MCF 10A (cell line): ENCODE results near the gene JAKMIP2. TPM values are rescaled to one million over a fixed set of nuclear protein-coding genes. Genes with fewer than 3 reads are reported as not detected.
"Not testable (repeated sequence)": the region's sequence is repeated elsewhere in the genome, so short reads cannot be mapped to it uniquely, and the experiment has no call there.

Experiments
- BruUV-seq: library from RNA; stranded (reverse); fragments of 400-500 nt; replicated peaks from 2 replicates; lab custom pipeline; 2021; lab: Mats Ljungman, UMichigan
- CTCF ChIA-PET: fragments of 300-600 bp; sonication (Branson Sonifier 250); formaldehyde crosslinking; extraction: SDS; loops from one replicate; lab custom pipeline; 2021; ENCODE audit warnings: antibody characterized with exemption, inconsistent platforms; lab: Yijun Ruan, JAX
- POLR2A ChIA-PET: fragments of 300-600, 350-650 bp; sonication (Branson Sonifier 250); formaldehyde crosslinking; extraction: SDS; loops from one replicate; lab custom pipeline; 2020; ENCODE audit warnings: antibody characterized with exemption, inconsistent platforms; lab: Yijun Ruan, JAX
- DNase-seq: peaks from one replicate; pipeline ENCODE4 v3.0.0-alpha.2; 2018; ENCODE audit not compliant: unreplicated experiment
- H3K27ac Mint-ChIP-seq: one replicate; pipeline ENCODE4 v1.8.0; 2022; ENCODE audit warnings: mild to moderate bottlenecking, low read depth, mixed read lengths; ENCODE audit not compliant: unreplicated experiment
- H3K27me3 Mint-ChIP-seq: one replicate; pipeline ENCODE4 v1.8.0; 2022; ENCODE audit warnings: mixed read lengths; ENCODE audit not compliant: insufficient read depth, unreplicated experiment
- H3K36me3 Mint-ChIP-seq: one replicate; pipeline ENCODE4 v1.8.0; 2022; ENCODE audit warnings: mild to moderate bottlenecking, moderate library complexity, mixed read lengths; ENCODE audit not compliant: insufficient read depth, unreplicated experiment
- H3K4me1 Mint-ChIP-seq: one replicate; pipeline ENCODE4 v1.8.0; 2022; ENCODE audit warnings: mixed read lengths; ENCODE audit not compliant: insufficient read depth, unreplicated experiment
- H3K4me3 Mint-ChIP-seq: one replicate; pipeline ENCODE4 v1.8.0; 2022; ENCODE audit warnings: mild to moderate bottlenecking, moderate library complexity, mixed read lengths; ENCODE audit not compliant: unreplicated experiment
- H3K9me3 Mint-ChIP-seq: one replicate; pipeline ENCODE4 v1.8.0; 2022; ENCODE audit warnings: mixed read lengths; ENCODE audit not compliant: unreplicated experiment
- CTCF ChIP-seq: fragments of 200-600 bp; IDR thresholded peaks from one replicate; pipeline ENCODE4 v1.8.0; 2022; ENCODE audit warnings: antibody characterized with exemption, mild to moderate bottlenecking; ENCODE audit not compliant: unreplicated experiment
- intact Hi-C: fragments of 100-400 bp; cut with micrococcal nuclease; formaldehyde crosslinking; loops from 2 replicates; pipeline ENCODE4 v1.14.1; 2022
- total RNA-seq: library from RNA; stranded (reverse); gene quantifications from 2 replicates; pipeline ENCODE4 v1.2.3, GENCODE V29; 2022

The JAKMIP2 gene
- total RNA-seq, 1 experiment from 2014 or later, result not detected

- TF ChIP-seq CTCF, result no peak
- intact Hi-C loops, result no loop called here
- BruUV-seq, result no TSS peak
Observed at GRCh38 chr5:147727200-147727599, 55.3 kb downstream of the JAKMIP2 start.

GRCh38 chr5:147721191-147721960 lies 61.2 kb downstream of the JAKMIP2 start:
- H3K4me3 Mint-ChIP-seq, H3K9me3 Mint-ChIP-seq, BruUV-seq, POLR2A ChIA-PET, DNase-seq, H3K27ac Mint-ChIP-seq, H3K36me3 Mint-ChIP-seq, intact Hi-C loops, H3K4me1 Mint-ChIP-seq: not testable (repeated sequence)
- peaks cover 14% of the 10 kb centered on the region for H3K27me3 Mint-ChIP-seq
- CTCF ChIA-PET, result interaction anchor here (0.6 kb wide), 1 partner anchor 51 kb away, joined by 3 read pairs; no protein-coding TSS in a partner anchor

More at GRCh38 chr5:147727200-147727599, 55.3 kb downstream of the JAKMIP2 start:
- Mint-ChIP-seq H3K36me3 (no peaks in the 10 kb centered on the region), H3K27ac (no peak overlapping the region), H3K27me3 (peaks cover 26% of the 10 kb centered on the region), H3K9me3 (no peaks in the 10 kb centered on the region), H3K4me1 (no peaks in the 10 kb centered on the region), H3K4me3 (no peak overlapping the region)
- POLR2A ChIA-PET, result interaction anchor here (0.7 kb wide), 1 partner anchor 563 kb away, joined by 3 read pairs; no protein-coding TSS in a partner anchor
- CTCF ChIA-PET, result interaction anchor here (1.3 kb wide), 1 partner anchor 100 kb away, joined by 3 read pairs; no protein-coding TSS in a partner anchor
- DNase-seq, result no peak

- CTCF ChIA-PET, result no interaction called here
Observed at GRCh38 chr5:147713550-147714295, 68.8 kb downstream of the JAKMIP2 start.

GRCh38 chr5:147712598-147712997 lies 69.9 kb downstream of the JAKMIP2 start:
- Mint-ChIP-seq H3K27me3 (peaks cover 32% of the 10 kb centered on the region), H3K4me1 (no peaks in the 10 kb centered on the region), H3K36me3 (no peaks in the 10 kb centered on the region), H3K4me3 (no peak overlapping the region), H3K27ac (no peak overlapping the region), H3K9me3 (no peaks in the 10 kb centered on the region)
- intact Hi-C loops, result no loop called here
- DNase-seq, result no peak
- POLR2A ChIA-PET, result no interaction called here
- no peak for TF ChIP-seq CTCF
- BruUV-seq, result no TSS peak
- CTCF ChIA-PET, result no interaction called here

More at GRCh38 chr5:147713550-147714295, 68.8 kb downstream of the JAKMIP2 start:
- intact Hi-C loops, result no loop called here
- no peaks in the 10 kb centered on the region for H3K9me3 Mint-ChIP-seq
- no peaks in the 10 kb centered on the region for H3K4me1 Mint-ChIP-seq
- H3K27me3 Mint-ChIP-seq, result peaks cover 32% of the 10 kb centered on the region
- DNase-seq, result no peak
- no peak overlapping the region for H3K27ac Mint-ChIP-seq
- POLR2A ChIA-PET, result no interaction called here
- no TSS peak for BruUV-seq
- H3K4me3 Mint-ChIP-seq, result no peak overlapping the region
- TF ChIP-seq CTCF, result no peak
- H3K36me3 Mint-ChIP-seq, result no peaks in the 10 kb centered on the region
